ENCODE results near the gene BST2. TPM values are rescaled to one million over a fixed set of nuclear protein-coding genes. Genes with fewer than 3 reads are reported as not detected.

BST2 gene
- total and polyA plus RNA-seq, 9 of the 15 experiments (the other 6 are each of a cell fraction or from before 2014, with no cell fraction given), result 11.2 to 232 (median 151) TPM

DNA sequence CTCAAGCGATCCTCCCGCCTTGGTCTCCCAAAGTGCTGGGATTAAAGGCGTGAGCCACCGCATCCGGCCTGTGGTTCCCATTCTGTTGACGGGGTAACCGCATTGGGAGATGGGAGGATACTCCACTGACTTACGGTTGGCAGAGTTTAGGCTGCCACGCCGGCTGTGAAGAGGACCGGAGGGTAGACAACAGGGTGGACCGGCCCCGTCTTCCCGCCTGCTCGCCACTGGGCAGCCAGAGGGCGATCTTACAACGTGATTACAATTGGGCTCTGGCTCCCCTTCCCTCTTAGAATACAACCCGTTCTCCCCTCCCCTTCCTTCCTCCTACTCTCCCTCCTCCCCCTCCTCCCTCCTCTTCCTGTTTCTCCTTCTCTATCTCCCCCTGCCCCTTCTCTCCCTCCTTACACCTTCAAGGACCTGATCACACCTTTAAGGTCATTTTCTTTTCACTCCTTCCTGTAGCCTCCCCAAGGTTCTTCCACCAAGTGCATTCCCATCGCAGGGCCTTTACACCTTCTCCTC is 10.5 kb downstream of the BST2 start (continued):
- TF ChIP-seq TAF1 (IDR thresholded peaks at IDR 0.05; ENCODE audit: control insufficient read depth, extremely low read depth, insufficient read depth, low read length, severe bottlenecking) (no peak), WHSC1 (IDR thresholded peaks at IDR 0.05; ENCODE audit: low read length) (no peak), YY1 (IDR thresholded peaks at IDR 0.05; ENCODE audit: borderline replicate concordance in 1 of 3, control insufficient read depth in 1 of 3, extremely low read depth in 1 of 3, insufficient read depth in 3 of 3, insufficient read length in 1 of 3, insufficient replicate concordance in 2 of 3, low read depth in 1 of 3, low read length in 2 of 3) (peak in 1 of 3 experiments; percentile 53), GTF2E2 (tag; IDR thresholded peaks at IDR 0.05) (no peak), FOXP1 (CRISPR knock-in tag; IDR thresholded peaks at IDR 0.05) (peak; percentile 70; the same call in 1 of the 2 replicates), ZNF668 (CRISPR knock-in tag; IDR thresholded peaks at IDR 0.05) (no peak), MCM7 (IDR thresholded peaks at IDR 0.05) (no peak), RBM17 (IDR thresholded peaks at IDR 0.05; ENCODE audit: borderline replicate concordance, low read depth, low read length) (no peak), PRPF4 (IDR thresholded peaks at IDR 0.05; ENCODE audit: insufficient read depth, low read depth, low read length, poor library complexity, severe bottlenecking) (no peak), HDGF (IDR thresholded peaks at IDR 0.05) (peak; percentile 99)
- TF ChIP-seq, protein P1, sequence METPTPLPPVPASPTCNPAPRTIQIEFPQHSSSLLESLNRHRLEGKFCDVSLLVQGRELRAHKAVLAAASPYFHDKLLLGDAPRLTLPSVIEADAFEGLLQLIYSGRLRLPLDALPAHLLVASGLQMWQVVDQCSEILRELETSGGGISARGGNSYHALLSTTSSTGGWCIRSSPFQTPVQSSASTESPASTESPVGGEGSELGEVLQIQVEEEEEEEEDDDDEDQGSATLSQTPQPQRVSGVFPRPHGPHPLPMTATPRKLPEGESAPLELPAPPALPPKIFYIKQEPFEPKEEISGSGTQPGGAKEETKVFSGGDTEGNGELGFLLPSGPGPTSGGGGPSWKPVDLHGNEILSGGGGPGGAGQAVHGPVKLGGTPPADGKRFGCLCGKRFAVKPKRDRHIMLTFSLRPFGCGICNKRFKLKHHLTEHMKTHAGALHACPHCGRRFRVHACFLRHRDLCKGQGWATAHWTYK (CRISPR knock-in tag; IDR thresholded peaks at IDR 0.05), result no peak
- TF ChIP-seq, protein P2, sequence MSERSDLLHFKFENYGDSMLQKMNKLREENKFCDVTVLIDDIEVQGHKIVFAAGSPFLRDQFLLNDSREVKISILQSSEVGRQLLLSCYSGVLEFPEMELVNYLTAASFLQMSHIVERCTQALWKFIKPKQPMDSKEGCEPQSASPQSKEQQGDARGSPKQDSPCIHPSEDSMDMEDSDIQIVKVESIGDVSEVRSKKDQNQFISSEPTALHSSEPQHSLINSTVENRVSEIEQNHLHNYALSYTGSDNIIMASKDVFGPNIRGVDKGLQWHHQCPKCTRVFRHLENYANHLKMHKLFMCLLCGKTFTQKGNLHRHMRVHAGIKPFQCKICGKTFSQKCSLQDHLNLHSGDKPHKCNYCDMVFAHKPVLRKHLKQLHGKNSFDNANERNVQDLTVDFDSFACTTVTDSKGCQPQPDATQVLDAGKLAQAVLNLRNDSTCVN (CRISPR knock-in tag; IDR thresholded peaks at IDR 0.05), result peak; percentile 83; the same call in 1 of the 2 replicates
- TF ChIP-seq, protein P3, sequence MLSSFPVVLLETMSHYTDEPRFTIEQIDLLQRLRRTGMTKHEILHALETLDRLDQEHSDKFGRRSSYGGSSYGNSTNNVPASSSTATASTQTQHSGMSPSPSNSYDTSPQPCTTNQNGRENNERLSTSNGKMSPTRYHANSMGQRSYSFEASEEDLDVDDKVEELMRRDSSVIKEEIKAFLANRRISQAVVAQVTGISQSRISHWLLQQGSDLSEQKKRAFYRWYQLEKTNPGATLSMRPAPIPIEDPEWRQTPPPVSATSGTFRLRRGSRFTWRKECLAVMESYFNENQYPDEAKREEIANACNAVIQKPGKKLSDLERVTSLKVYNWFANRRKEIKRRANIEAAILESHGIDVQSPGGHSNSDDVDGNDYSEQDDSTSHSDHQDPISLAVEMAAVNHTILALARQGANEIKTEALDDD (IDR thresholded peaks at IDR 0.05), result no peak
- TF ChIP-seq, protein P4, sequence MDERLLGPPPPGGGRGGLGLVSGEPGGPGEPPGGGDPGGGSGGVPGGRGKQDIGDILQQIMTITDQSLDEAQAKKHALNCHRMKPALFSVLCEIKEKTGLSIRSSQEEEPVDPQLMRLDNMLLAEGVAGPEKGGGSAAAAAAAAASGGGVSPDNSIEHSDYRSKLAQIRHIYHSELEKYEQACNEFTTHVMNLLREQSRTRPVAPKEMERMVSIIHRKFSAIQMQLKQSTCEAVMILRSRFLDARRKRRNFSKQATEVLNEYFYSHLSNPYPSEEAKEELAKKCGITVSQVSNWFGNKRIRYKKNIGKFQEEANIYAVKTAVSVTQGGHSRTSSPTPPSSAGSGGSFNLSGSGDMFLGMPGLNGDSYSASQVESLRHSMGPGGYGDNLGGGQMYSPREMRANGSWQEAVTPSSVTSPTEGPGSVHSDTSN (CRISPR knock-in tag; IDR thresholded peaks at IDR 0.05; ENCODE audit: low read depth), result no peak
- TF ChIP-seq, protein P4 (tag; conservative IDR thresholded peaks at IDR 0.05; ENCODE audit: low read depth), result no peak
- TF ChIP-seq, protein P5, sequence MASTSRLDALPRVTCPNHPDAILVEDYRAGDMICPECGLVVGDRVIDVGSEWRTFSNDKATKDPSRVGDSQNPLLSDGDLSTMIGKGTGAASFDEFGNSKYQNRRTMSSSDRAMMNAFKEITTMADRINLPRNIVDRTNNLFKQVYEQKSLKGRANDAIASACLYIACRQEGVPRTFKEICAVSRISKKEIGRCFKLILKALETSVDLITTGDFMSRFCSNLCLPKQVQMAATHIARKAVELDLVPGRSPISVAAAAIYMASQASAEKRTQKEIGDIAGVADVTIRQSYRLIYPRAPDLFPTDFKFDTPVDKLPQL (IDR thresholded peaks at IDR 0.05; ENCODE audit: extremely low read depth, insufficient read length), result no peak
